Adrenal gland (tissue), 12 donors: ENCODE data around the gene BUB1B. TPM values are rescaled to one million over a fixed set of nuclear protein-coding genes. Genes with fewer than 3 reads are reported as not detected.

Source experiments
- DNase-seq, 7 donors: peaks; one replicate each; pipeline ENCODE4 v3.0.0-alpha.2; 2019 to 2020
- H3K27ac ChIP-seq, 5 donors: fragments of 200-600 bp; sonication (generic) in 4 of 5; 1 replicate in 3 of 5; 2 replicates in 2 of 5; pipeline versions ENCODE4 v1.5.1 to v1.8.0; 2016 to 2020; ENCODE audit warnings: mild to moderate bottlenecking in 1 of 5
- H3K27me3 ChIP-seq: fragments of 200-600 bp; 2 replicates; pipeline ENCODE4 v1.8.0; 2021
- H3K36me3 ChIP-seq, 2 donors: fragments of 200-600 bp; replicated peaks in 1 of 2; 1 replicate in 1 of 2; 2 replicates in 1 of 2; pipeline versions ENCODE4 v1.5.1 to v1.8.0; 2018 to 2022
- H3K4me1 ChIP-seq, 2 donors: fragments of 200-600 bp; replicated peaks in 1 of 2; 1 replicate in 1 of 2; 2 replicates in 1 of 2; pipeline versions ENCODE4 v1.5.1 to v1.8.0; 2018 to 2021
- H3K4me3 ChIP-seq, 4 donors: fragments of 200-600 bp; sonication (generic) in 3 of 4; one replicate each; pipeline ENCODE4 v1.5.1; 2016 to 2018
- H3K9me3 ChIP-seq, 3 donors: fragments of 200-600 bp; sonication (generic) in 1 of 3; replicated peaks in 1 of 3; 1 replicate in 2 of 3; 2 replicates in 1 of 3; pipeline versions ENCODE4 v1.5.1 to v1.8.0; 2016 to 2021
- POLR2A ChIP-seq, 2 donors: fragments of 450-650 bp; IDR thresholded peaks; one replicate each; pipeline ENCODE4 v1.6.1; 2017; ENCODE audit warnings: antibody characterized with exemption in 2 of 2, mild to moderate bottlenecking in 2 of 2, moderate library complexity in 1 of 2
- WGBS, 4 donors: extraction: QIAGEN DNeasy Blood & Tissue Kit in 2 of 4; methylation state at CpG; one replicate each; pipeline versions ENCODE4 v1.1.5 to v1.1.7; 2013 to 2017; 5-methylcytosine and 5-hydroxymethylcytosine counted together
- intact Hi-C, 2 donors: fragments of 100-400 bp; cut with DNase I; formaldehyde crosslinking; loops; one replicate each; pipeline versions ENCODE4 v1.14.1 to v1.15.0; 2022 to 2023
- polyA plus RNA-seq, 3 donors: library from polyadenylated mRNA; stranded (reverse); fragments of 200-250 nt in 2 of 3; fragments of 350-450 nt in 1 of 3; fragmentation: Illumina TruSeq in 1 of 3; extraction: RNeasy Lipid Tissue Mini Kit (QIAGEN cat#74804) in 1 of 3; gene quantifications; one replicate each; pipeline ENCODE4 v1.2.3, GENCODE V29; 2013 to 2014
- total RNA-seq, 9 donors: library from RNA; depleted of rRNA in 4 of 9; stranded (reverse); fragments of >200 nt in 4 of 9; fragments of 120-200 nt in 1 of 9; fragmentation: NEBNext Ultra II Directional in 1 of 9; extraction: Animal tissue kit (Norgen Biotek cat#: 25700) in 1 of 9; gene quantifications; one replicate each; pipeline versions ENCODE4 v1.1.0 to v1.2.4, GENCODE V29; 2013 to 2023
- TF ChIP-seq, protein P1 (sequence below), 6 experiments: fragments of 450-650 bp in 4 of 6; fragments of 200-600 bp in 2 of 6; sonication (generic) in 1 of 6; IDR thresholded peaks; 1 replicate in 5 of 6; 2 replicates in 1 of 6; pipeline versions ENCODE4 v1.5.1 to v1.8.0; 2016 to 2021; ENCODE audit warnings: antibody characterized with exemption in 6 of 6, mild to moderate bottlenecking in 2 of 6, moderate library complexity in 1 of 6
- donor health status: healthy with polysubstance abuse.
- donor health status: Bipolar disorder and iron deficiency.
- donor health status: DM: yes; HTN: yes; CAD: no.
- donor health status: DM: no; HTN: no; CAD: no.
- donor health status: DM: no; HTN: no; CAD: no.
- donor health status: DM: yes; HTN: yes; CAD: no.

Gene BUB1B
- total and polyA plus RNA-seq, 12 donors = 0.81 to 13.7 (median 2.6) TPM

DNA sequence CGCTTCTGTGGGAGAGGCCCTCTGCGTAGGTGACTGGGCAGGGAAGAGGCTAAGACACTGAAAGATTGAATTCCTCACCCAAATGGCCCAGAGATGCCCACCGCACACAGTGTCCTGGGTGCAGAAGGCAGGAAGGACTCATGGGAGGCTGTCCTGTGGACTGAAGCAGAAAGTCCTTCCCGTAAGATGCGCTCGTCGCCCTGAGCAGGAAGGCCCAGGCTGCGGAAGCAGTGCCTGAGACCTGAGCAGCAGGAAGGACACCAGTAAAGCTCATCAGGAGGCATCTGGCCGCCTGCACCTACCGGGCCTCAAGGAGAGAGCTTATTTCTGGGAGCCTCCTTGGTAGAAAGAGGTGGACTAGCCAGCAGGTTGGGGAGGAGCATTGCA is 81.3 kb downstream of the BUB1B start:
- peaks cover 0 to 8% of the 10 kb centered on the region in 2 donors for H3K4me1 ChIP-seq
- WGBS, 4 donors = 94 to 98% (median 96%) methylated on average over 9 to 10 of the region's 10 CpGs
- TF ChIP-seq, protein P1, sequence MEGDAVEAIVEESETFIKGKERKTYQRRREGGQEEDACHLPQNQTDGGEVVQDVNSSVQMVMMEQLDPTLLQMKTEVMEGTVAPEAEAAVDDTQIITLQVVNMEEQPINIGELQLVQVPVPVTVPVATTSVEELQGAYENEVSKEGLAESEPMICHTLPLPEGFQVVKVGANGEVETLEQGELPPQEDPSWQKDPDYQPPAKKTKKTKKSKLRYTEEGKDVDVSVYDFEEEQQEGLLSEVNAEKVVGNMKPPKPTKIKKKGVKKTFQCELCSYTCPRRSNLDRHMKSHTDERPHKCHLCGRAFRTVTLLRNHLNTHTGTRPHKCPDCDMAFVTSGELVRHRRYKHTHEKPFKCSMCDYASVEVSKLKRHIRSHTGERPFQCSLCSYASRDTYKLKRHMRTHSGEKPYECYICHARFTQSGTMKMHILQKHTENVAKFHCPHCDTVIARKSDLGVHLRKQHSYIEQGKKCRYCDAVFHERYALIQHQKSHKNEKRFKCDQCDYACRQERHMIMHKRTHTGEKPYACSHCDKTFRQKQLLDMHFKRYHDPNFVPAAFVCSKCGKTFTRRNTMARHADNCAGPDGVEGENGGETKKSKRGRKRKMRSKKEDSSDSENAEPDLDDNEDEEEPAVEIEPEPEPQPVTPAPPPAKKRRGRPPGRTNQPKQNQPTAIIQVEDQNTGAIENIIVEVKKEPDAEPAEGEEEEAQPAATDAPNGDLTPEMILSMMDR (IDR thresholded peaks at IDR 0.05) = no peak
- no peak for TF ChIP-seq POLR2A (IDR thresholded peaks at IDR 0.05)
- H3K4me3 ChIP-seq = no peak overlapping the region
- H3K27ac ChIP-seq = no peak overlapping the region
- H3K27me3 ChIP-seq = no peaks in the 10 kb centered on the region
- no peaks in the 10 kb centered on the region for H3K9me3 ChIP-seq
- peak in 1 of 7 donors; percentile 29 for DNase-seq
- intact Hi-C loops = no loop called here
- no peaks in the 10 kb centered on the region for H3K36me3 ChIP-seq

DNA sequence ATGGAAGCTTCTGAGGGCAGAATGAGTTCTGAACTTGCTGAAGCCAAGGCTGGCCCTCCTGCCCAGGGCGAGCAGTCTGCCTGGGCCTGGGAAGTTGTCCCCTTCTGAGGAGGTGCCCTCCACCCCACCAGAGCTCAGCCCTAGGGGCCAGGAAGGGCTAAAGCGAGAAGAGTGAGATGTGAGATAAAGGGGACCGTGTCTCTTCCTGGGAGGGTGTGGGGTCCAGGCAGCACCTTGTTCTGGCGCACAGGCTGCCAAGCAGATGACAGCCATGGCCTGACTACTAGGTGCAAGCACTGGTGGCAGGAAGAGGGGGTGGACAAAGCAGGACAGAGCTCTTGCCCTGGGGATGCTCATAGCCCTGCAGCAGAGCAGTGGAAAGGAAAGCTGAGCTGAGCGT is 81.7 kb downstream of the BUB1B start:
- H3K27me3 ChIP-seq = no peaks in the 10 kb centered on the region
- H3K4me1 ChIP-seq = peaks cover 0 to 8% of the 10 kb centered on the region in 2 donors
- intact Hi-C loops = no loop called here
- H3K4me3 ChIP-seq = no peak overlapping the region
- no peak for TF ChIP-seq POLR2A (IDR thresholded peaks at IDR 0.05)
- TF ChIP-seq, protein P1 (IDR thresholded peaks at IDR 0.05) = no peak
- DNase-seq = peak in 1 of 7 donors; percentile 38
- WGBS, 4 donors = 93 to 96% (median 96%) methylated on average over 4 to 5 of the region's 5 CpGs
- H3K9me3 ChIP-seq = no peaks in the 10 kb centered on the region
- H3K36me3 ChIP-seq = no peaks in the 10 kb centered on the region
- H3K27ac ChIP-seq = no peak overlapping the region

DNA sequence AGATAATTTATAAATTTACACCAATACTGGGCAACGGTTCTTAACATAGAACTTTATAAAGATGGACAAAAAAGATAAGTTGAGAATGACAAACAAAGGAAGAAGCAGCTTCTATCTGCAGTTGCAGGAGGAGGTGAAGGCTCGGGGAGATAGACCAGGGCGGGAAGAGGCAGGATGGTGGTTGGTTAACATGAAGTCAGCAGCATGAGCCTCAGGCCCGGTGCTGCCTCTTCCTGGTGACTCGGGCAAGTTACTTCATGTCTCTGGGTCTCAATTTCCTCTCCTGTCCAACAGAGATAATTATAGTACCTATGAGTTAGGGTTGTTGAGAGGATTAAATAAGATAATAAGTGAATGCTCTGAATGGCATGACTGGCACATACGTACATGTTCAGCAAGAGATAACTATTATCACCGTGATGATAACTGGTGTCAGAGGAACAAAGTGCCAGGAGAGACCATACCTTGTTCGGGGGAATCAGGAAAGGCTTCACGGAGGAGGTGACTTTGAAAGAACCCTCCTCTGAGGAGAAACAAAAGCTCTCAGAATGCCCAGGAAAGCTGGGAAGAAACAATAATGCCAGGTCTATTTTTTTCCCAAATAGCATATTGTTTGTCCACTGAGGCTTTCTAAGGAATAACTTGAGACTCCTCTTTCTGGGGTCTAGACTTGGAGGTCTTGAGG is 82.4 kb downstream of the BUB1B start:
- H3K9me3 ChIP-seq = no peaks in the 10 kb centered on the region
- TF ChIP-seq, protein P1 (IDR thresholded peaks at IDR 0.05) = no peak
- no peak for TF ChIP-seq POLR2A (IDR thresholded peaks at IDR 0.05)
- DNase-seq = peak in 1 of 7 donors; percentile 27
- intact Hi-C loops = no loop called here
- H3K36me3 ChIP-seq = no peaks in the 10 kb centered on the region
- peaks cover 0 to 8% of the 10 kb centered on the region in 2 donors for H3K4me1 ChIP-seq
- H3K27ac ChIP-seq = no peak overlapping the region
- H3K4me3 ChIP-seq = no peak overlapping the region
- 84 to 89% (median 86%) methylated on average over 9 of the region's 9 CpGs for WGBS, 4 donors
- H3K27me3 ChIP-seq = no peaks in the 10 kb centered on the region

DNA sequence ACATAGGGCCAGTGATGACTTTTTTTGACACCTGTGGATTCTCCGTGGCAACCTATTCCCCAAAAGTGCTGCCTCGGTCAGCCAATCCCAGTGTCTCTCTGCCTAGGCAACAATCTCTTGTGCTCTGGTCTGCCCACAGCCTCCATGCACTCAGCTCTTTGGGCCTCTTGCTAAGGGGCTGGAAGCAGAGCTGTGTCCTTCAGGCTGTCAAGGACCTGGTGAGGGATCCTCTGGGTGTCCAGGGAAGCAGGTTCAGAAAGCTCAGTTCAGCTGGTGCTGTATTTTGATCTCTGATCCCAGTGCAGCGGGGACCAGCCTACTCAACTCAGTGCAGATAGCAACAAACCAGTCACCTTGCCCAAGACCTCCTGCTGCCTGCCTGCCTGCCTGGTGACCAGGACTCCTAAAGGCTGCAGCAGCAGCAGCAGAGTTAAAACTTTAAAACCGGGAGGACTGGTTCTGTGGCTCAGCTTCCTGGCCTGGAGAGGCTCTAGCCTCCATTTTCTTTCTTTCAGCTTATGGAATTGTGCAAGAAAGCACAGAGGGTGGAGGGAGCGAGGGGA is 84.2 kb downstream of the BUB1B start:
- H3K27me3 ChIP-seq = no peaks in the 10 kb centered on the region
- DNase-seq = peak in 2 of 7 donors; percentile 7 to 35
- H3K36me3 ChIP-seq = no peaks in the 10 kb centered on the region
- no peak overlapping the region for H3K27ac ChIP-seq
- no peaks in the 10 kb centered on the region for H3K4me1 ChIP-seq
- H3K4me3 ChIP-seq = no peak overlapping the region
- WGBS, 4 donors = 65 to 87% (median 85%) methylated on average over 4 to 5 of the region's 5 CpGs
- H3K9me3 ChIP-seq = no peaks in the 10 kb centered on the region
- intact Hi-C loops = no loop called here
- TF ChIP-seq POLR2A (IDR thresholded peaks at IDR 0.05) = no peak
- TF ChIP-seq, protein P1 (IDR thresholded peaks at IDR 0.05) = no peak
